ENCODE results near the gene FRA10AC1. TPM values are rescaled to one million over a fixed set of nuclear protein-coding genes. Genes with fewer than 3 reads are reported as not detected.

The FRA10AC1 gene
- total RNA-seq, 4 donors from 2014 or later = 6.0 to 25.2 (median 12.7) TPM

GRCh38 chr10:93622942-93623341, 79.5 kb downstream of the FRA10AC1 start:
- no peak for ATAC-seq (ENCODE audit: low FRiP score)
- DNase-seq (ENCODE audit: low spot score) = no peak
- TF ChIP-seq CTCF (IDR thresholded peaks at IDR 0.05) = no peak

GRCh38 chr10:93620925-93621324, 81.5 kb downstream of the FRA10AC1 start:
- no peak for DNase-seq (ENCODE audit: low spot score)
- no peak for TF ChIP-seq CTCF (IDR thresholded peaks at IDR 0.05)
- ATAC-seq (ENCODE audit: low FRiP score) = no peak

Other genes starting within 250 kb of the FRA10AC1 start
- gene MYOF, start 220.3 kb downstream of the FRA10AC1 start, total RNA-seq = 100 to 1,000 TPM in 1 of 4 donors, 10 to 100 TPM in 3; 44.6 to 113 (median 74.5) TPM
- gene CEP55, start 206.0 kb downstream of the FRA10AC1 start, total RNA-seq = 1 to 10 TPM in 1 of 4 donors, under 1 TPM in 2, not detected in 1; 0.19 to 3.2 (median 0.32) TPM
- 1 to 10 TPM; 2.5 to 6.7 (median 3.1) TPM for gene FFAR4, start 135.9 kb downstream of the FRA10AC1 start, total RNA-seq
- gene RBP4, start 101.4 kb downstream of the FRA10AC1 start, total RNA-seq = 1,000 to 10,000 TPM in 1 of 4 donors, 100 to 1,000 TPM in 3; 188 to 1,096 (median 353) TPM
- not detected for gene PDE6C, start 90.1 kb downstream of the FRA10AC1 start, total RNA-seq
- under 1 TPM in 1 of 4 donors, not detected in 3; 0.19 TPM for gene LGI1, start 55.3 kb upstream of the FRA10AC1 start, total RNA-seq
- 1 to 10 TPM; 3.5 to 5.7 (median 4.6) TPM for gene SLC35G1, start 191.4 kb upstream of the FRA10AC1 start, total RNA-seq

All from omental fat pad (tissue), 4 donors.